ENCODE measurements around the gene DCDC2C.

DCDC2C gene

DNA sequence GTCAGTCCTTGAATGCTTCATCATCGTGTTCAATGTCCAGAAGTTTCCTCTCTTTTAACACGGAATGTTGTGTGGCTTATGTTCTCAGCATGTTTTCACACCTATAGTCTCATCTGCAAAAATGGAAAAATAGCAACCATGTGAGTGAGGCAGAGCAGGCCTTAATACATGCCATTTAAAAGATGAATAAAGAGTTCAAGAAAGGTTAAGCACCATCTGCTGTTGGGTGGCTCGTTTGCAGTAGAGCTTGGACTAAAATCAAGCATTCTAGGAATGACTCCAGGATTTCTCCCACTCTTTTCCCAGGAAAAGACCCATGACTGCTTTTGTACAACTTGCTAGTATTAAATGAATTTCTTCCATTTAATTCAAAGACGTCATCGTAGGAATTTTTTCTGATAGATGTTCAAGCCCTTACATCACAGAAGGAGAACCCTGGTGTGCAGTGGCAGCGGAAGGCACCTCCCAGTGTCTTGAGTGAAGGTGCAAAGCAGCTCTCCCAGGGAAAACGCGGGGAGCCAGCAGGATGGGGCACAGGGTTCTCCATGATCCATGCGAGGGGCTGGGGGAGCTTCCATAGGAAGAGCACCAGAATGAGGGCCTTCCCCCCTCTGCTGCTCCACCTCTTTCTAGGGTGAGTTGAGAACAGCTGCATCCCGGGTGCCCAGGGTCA lies 9.6 kb downstream of the DCDC2C start:
- TF ChIP-seq, protein P1, sequence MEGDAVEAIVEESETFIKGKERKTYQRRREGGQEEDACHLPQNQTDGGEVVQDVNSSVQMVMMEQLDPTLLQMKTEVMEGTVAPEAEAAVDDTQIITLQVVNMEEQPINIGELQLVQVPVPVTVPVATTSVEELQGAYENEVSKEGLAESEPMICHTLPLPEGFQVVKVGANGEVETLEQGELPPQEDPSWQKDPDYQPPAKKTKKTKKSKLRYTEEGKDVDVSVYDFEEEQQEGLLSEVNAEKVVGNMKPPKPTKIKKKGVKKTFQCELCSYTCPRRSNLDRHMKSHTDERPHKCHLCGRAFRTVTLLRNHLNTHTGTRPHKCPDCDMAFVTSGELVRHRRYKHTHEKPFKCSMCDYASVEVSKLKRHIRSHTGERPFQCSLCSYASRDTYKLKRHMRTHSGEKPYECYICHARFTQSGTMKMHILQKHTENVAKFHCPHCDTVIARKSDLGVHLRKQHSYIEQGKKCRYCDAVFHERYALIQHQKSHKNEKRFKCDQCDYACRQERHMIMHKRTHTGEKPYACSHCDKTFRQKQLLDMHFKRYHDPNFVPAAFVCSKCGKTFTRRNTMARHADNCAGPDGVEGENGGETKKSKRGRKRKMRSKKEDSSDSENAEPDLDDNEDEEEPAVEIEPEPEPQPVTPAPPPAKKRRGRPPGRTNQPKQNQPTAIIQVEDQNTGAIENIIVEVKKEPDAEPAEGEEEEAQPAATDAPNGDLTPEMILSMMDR (IDR thresholded peaks at IDR 0.05) = no peak
- intact Hi-C loops (cut with DNase I; ENCODE audit: low total_unique reads) = no loop called here
- no peaks in the 10 kb centered on the region for H3K9me3 ChIP-seq
- H3K36me3 ChIP-seq = no peaks in the 10 kb centered on the region
- H3K27me3 ChIP-seq = peaks cover 0 to 3% of the 10 kb centered on the region in 2 donors
- H3K27ac ChIP-seq = no peak overlapping the region
- H3K4me1 ChIP-seq = peaks cover 0 to 20% (median 9%) of the 10 kb centered on the region in 4 donors
- no peak overlapping the region for H3K4me3 ChIP-seq
- DNase-seq = no peak

DNA sequence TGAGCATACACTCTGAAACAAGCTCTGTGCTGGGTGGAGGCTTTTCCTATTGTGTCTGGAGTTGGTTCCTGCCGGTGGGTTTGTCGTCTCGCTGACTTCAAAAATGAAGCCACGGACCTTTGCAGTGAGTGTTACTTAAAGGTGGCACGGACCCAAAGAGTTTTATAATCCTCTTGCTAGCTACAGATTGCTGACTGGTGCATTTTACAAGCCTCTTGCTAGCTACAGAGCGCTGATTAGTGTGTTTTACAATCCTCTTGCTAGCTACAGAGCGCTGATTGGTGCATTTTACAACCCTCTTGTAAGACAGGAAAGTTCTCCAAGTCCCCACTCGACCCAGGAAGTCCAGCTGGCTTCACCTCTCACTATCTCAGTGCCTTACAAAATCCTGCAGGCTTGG lies 15.3 kb downstream of the DCDC2C start:
- DNase-seq = no peak
- H3K9me3 ChIP-seq = no peaks in the 10 kb centered on the region
- TF ChIP-seq, protein P1 (IDR thresholded peaks at IDR 0.05) = no peak
- H3K36me3 ChIP-seq = no peaks in the 10 kb centered on the region
- no peaks in the 10 kb centered on the region for H3K27me3 ChIP-seq
- no peaks in the 10 kb centered on the region for H3K4me1 ChIP-seq
- H3K4me3 ChIP-seq = no peak overlapping the region
- intact Hi-C loops (cut with DNase I; ENCODE audit: low total_unique reads) = no loop called here
- no peak overlapping the region for H3K27ac ChIP-seq

DNA sequence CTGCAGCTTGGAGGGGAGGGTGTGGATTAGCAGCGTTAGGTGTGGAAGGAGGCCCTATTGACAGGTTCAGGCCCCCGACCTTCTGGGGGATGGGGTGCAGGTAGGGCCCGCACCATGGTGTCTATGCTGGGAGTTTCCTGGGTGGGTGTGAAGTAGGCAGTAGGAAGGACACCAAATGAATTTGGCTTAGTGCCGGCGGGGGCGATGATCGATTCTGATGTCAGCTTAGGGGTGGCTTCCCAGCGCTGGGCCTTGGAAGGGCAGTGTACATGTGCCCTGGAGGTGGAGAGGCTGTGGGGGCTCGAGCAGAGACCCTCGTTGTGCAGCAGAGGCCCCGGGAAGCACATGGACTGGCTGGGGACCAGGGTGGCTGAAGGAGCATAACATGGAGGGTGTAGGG lies 21.6 kb downstream of the DCDC2C start:
- intact Hi-C loops (cut with DNase I; ENCODE audit: low total_unique reads) = no loop called here
- TF ChIP-seq, protein P1 (IDR thresholded peaks at IDR 0.05) = no peak
- Histone ChIP-seq H3K4me3 (no peak overlapping the region), H3K36me3 (no peaks in the 10 kb centered on the region), H3K27ac (no peak overlapping the region), H3K27me3 (peaks cover 0 to 4% of the 10 kb centered on the region in 2 donors), H3K9me3 (no peaks in the 10 kb centered on the region), H3K4me1 (peaks cover 0 to 9% (median 3%) of the 10 kb centered on the region in 4 donors)
- DNase-seq = no peak

DNA sequence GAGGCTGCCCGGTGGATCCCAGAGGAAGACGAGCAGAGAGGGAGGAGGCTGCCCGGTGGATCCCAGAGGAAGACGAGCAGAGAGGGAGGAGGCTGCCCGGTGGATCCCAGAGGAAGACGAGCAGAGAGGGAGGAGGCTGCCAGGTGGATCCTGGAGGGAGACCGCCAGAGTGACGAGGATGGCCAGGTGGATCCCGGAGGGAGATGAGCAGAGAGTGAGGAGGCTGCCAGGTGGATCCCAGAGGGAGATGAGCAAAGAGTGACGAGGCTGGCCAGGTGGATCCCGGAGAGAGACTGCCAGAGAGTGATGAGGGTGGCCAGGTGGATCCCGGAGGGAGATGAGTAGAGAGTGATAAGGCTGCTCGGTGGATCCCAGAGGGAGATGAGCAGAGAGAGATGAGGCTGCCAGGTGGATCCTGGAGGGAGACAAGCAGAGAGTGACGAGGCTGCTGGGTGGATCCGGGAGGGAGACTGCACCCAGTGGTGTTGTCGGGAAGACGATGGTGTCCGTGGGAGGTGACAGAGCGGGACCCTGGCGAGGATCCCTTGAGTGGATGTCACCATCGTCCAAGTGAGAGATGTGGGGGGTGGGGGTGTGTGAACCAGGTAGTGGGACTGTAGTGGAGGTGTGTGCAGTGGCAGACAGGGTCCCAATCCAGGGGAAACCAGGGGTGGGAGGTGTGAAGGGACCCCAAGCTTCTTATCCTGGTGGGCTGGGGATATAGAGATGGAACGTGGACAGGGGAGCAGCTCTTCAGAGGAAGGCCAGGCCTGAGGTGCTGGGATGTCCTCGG lies 22.3 kb downstream of the DCDC2C start:
- TF ChIP-seq, protein P1 (IDR thresholded peaks at IDR 0.05) = no peak
- peaks cover 0 to 9% (median 3%) of the 10 kb centered on the region in 4 donors for H3K4me1 ChIP-seq
- no peaks in the 10 kb centered on the region for H3K36me3 ChIP-seq
- no peak overlapping the region for H3K4me3 ChIP-seq
- peaks cover 0 to 4% of the 10 kb centered on the region in 2 donors for H3K27me3 ChIP-seq
- no peaks in the 10 kb centered on the region for H3K9me3 ChIP-seq
- H3K27ac ChIP-seq = no peak overlapping the region
- DNase-seq = no peak
- intact Hi-C loops (cut with DNase I; ENCODE audit: low total_unique reads) = no loop called here

DNA sequence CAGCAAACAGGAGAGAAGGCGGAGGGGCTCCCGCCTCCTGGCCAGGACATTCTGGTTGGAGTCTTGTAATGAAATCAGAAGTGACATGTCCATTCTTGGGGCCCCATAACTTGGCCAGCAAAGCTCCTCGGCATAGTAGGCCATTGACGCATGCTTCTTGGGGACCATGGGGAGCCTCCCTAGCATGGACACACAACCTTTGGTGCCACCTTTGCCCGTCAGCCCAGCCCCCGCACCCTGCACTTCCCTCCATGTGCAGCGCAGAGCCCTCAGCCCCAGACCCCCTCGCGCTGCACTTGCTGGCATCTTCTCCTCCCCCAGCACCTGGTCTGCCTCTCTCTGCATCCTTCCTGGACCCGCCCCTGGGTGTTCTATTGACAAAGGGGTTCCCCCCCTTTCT lies 23.1 kb downstream of the DCDC2C start:
- H3K27me3 ChIP-seq = peaks cover 0 to 4% of the 10 kb centered on the region in 2 donors
- no peak overlapping the region for H3K27ac ChIP-seq
- no peaks in the 10 kb centered on the region for H3K9me3 ChIP-seq
- H3K36me3 ChIP-seq = no peaks in the 10 kb centered on the region
- TF ChIP-seq, protein P1 (IDR thresholded peaks at IDR 0.05) = no peak
- peaks cover 0 to 9% (median 3%) of the 10 kb centered on the region in 4 donors for H3K4me1 ChIP-seq
- intact Hi-C loops (cut with DNase I; ENCODE audit: low total_unique reads) = no loop called here
- DNase-seq = no peak
- H3K4me3 ChIP-seq = no peak overlapping the region

Measured in tibial artery (tissue), 4 donors.